ENCODE measurements around the gene PXK.
"Not testable (repeated sequence)": the region's sequence is repeated elsewhere in the genome, so short reads cannot be mapped to it uniquely, and the experiment has no call there.

The PXK gene

GRCh38 chr3:58421004-58421403 lies 88.3 kb downstream of the PXK start:
- no peak for DNase-seq

- peak; percentile 7 for DNase-seq
Observed at GRCh38 chr3:58422756-58423325, 90.1 kb downstream of the PXK start.

GRCh38 chr3:58424613-58425012 lies 91.9 kb downstream of the PXK start:
- no peak for DNase-seq

GRCh38 chr3:58425782-58426181 lies 93.1 kb downstream of the PXK start:
- DNase-seq: no peak

GRCh38 chr3:58427661-58428361 lies 95.1 kb downstream of the PXK start:
- no peak for DNase-seq

GRCh38 chr3:58429657-58430056 lies 97.0 kb downstream of the PXK start:
- DNase-seq: no peak

GRCh38 chr3:58432905-58433304 lies 100.2 kb downstream of the PXK start:
- DNase-seq: no peak

- DNase-seq: peak; percentile 92
Observed at GRCh38 chr3:58433400-58434167, 100.9 kb downstream of the PXK start, which contains the start of gene PDHB. Gene PDHB, minus strand, starts transcription at chr3:58433832. Its CDS starts 23 bp downstream, at chr3:58433809.

- DNase-seq: no peak
Observed at GRCh38 chr3:58434168-58434504, 101.4 kb downstream of the PXK start.

- no peak for DNase-seq
Observed at GRCh38 chr3:58434511-58434910, 101.8 kb downstream of the PXK start.

- no peak for DNase-seq
Observed at GRCh38 chr3:58434990-58435389, 102.3 kb downstream of the PXK start.

- DNase-seq: not testable (repeated sequence)
Observed at GRCh38 chr3:58437276-58437675, 104.6 kb downstream of the PXK start.

GRCh38 chr3:58440996-58441355 lies 108.3 kb downstream of the PXK start:
- not testable (repeated sequence) for DNase-seq

- no peak for DNase-seq
Observed at GRCh38 chr3:58441514-58442450, 109.1 kb downstream of the PXK start.

- no peak for DNase-seq
Observed at GRCh38 chr3:58452176-58452575, 119.5 kb downstream of the PXK start.

- DNase-seq: no peak
Observed at GRCh38 chr3:58459160-58459559, 126.5 kb downstream of the PXK start.

- DNase-seq: no peak
Observed at GRCh38 chr3:58462829-58463180, 130.1 kb downstream of the PXK start.

GRCh38 chr3:58463181-58463941 lies 130.7 kb downstream of the PXK start:
- DNase-seq: peak; percentile 74

- DNase-seq: no peak
Observed at GRCh38 chr3:58463942-58464271, 131.2 kb downstream of the PXK start.

- no peak for DNase-seq
Observed at GRCh38 chr3:58464866-58465265, 132.2 kb downstream of the PXK start.

GRCh38 chr3:58466899-58467563 lies 134.3 kb downstream of the PXK start:
- no peak for DNase-seq

- DNase-seq: no peak
Observed at GRCh38 chr3:58469096-58469495, 136.4 kb downstream of the PXK start.
